Adipocyte (in vitro differentiated cells): ENCODE results near the gene CFAP299.
"Not testable (repeated sequence)": the region's sequence is repeated elsewhere in the genome, so short reads cannot be mapped to it uniquely, and the experiment has no call there.

ENCODE experiments used
- DNase-seq: peaks from one replicate; pipeline ENCODE4 v3.0.0-alpha.2; 2015; ENCODE audit warnings: low read depth
- H3K27me3 ChIP-seq: replicated peaks from 2 replicates; pipeline ENCODE4 v1.7.0; 2013; ENCODE audit warnings: mild to moderate bottlenecking, low read length, moderate library complexity; ENCODE audit not compliant: control insufficient read depth, insufficient read depth
- H3K36me3 ChIP-seq: 2 replicates; pipeline ENCODE4 v1.7.0; 2013; ENCODE audit warnings: low read length, mild to moderate bottlenecking, moderate library complexity; ENCODE audit not compliant: control insufficient read depth, insufficient read depth, severe bottlenecking
- H3K4me1 ChIP-seq: 2 replicates; pipeline ENCODE4 v1.7.0; 2013; ENCODE audit warnings: mild to moderate bottlenecking, low read length, moderate library complexity; ENCODE audit not compliant: control insufficient read depth, insufficient read depth
- H3K4me3 ChIP-seq: 2 replicates; pipeline ENCODE4 v1.7.0; 2013; ENCODE audit warnings: mild to moderate bottlenecking, low read length, moderate library complexity
- H3K9ac ChIP-seq: 2 replicates; pipeline ENCODE4 v1.7.0; 2013; ENCODE audit warnings: mild to moderate bottlenecking, low read length, moderate library complexity
- H3K9me3 ChIP-seq: 2 replicates; pipeline ENCODE4 v1.7.0; 2013; ENCODE audit warnings: mild to moderate bottlenecking, low read length, moderate library complexity; ENCODE audit not compliant: control insufficient read depth

The CFAP299 gene

DNA sequence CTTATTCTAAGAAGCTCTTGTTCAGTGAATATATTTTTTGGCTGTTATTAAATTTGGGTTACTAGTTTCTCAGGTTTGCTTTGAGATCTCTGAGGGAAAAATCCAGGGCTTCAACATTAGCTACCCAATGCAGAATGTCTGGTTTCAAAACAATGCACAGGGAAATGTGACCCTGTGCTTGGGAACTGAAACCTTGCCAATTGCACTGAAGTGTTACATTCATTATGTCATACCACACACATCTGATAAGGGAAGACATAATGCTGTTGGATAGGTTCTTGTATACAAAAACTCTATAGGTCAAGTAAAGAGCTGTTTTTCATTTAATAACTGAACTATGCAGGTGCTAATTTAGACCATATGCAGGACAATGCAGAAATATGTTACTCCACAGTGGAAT lies 349.7 kb downstream of the CFAP299 start:
- Histone ChIP-seq H3K9me3 (no peaks in the 10 kb centered on the region), H3K27me3 (no peaks in the 10 kb centered on the region), H3K4me3 (no peak overlapping the region), H3K4me1 (no peaks in the 10 kb centered on the region), H3K36me3 (no peaks in the 10 kb centered on the region), H3K9ac (no peak overlapping the region)
- DNase-seq = peak; percentile 75

DNA sequence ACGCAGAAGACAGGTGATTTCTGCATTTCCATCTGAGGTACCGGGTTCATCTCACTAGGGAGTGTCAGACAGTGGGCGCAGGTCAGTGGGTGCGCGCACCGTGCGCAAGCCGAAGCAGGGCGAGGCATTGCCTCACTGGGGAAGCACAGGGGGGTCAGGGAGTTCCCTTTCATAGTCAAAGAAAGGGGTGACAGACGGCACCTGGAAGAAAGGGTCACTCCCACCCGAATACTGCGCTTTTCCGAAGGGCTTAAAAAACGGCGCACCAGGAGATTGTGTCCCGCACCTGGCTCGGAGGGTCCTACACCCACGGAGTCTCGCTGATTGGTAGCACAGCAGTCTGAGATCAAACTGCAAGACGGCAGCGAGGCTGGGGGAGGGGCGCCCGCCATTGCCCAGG lies 352.2 kb downstream of the CFAP299 start:
- H3K4me1 ChIP-seq, H3K9ac ChIP-seq, H3K9me3 ChIP-seq, H3K4me3 ChIP-seq, H3K36me3 ChIP-seq, H3K27me3 ChIP-seq, DNase-seq: not testable (repeated sequence)

DNA sequence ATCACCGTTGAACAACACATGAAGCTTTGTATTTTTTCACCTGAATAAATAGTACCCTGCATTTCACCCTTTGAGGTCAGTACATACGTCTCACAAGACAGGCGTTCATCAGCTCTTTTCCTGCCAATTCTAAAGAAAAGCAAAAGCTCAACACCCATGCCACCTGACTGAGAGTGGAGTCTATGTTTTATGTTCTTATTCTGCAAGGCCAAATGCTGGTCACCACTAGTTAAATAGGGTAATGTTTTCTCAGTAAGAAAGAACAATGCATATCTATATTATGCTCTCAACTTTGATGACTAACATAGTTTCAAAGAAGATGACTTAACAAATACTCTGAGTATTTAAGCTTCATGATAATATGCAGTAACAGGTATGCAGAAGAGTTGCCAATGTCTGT lies 358.6 kb downstream of the CFAP299 start:
- DNase-seq = peak; percentile 19
- no peak overlapping the region for H3K9ac ChIP-seq
- H3K9me3 ChIP-seq = no peaks in the 10 kb centered on the region
- H3K4me1 ChIP-seq = no peaks in the 10 kb centered on the region
- H3K4me3 ChIP-seq = no peak overlapping the region
- H3K27me3 ChIP-seq = no peaks in the 10 kb centered on the region
- H3K36me3 ChIP-seq = no peaks in the 10 kb centered on the region

DNA sequence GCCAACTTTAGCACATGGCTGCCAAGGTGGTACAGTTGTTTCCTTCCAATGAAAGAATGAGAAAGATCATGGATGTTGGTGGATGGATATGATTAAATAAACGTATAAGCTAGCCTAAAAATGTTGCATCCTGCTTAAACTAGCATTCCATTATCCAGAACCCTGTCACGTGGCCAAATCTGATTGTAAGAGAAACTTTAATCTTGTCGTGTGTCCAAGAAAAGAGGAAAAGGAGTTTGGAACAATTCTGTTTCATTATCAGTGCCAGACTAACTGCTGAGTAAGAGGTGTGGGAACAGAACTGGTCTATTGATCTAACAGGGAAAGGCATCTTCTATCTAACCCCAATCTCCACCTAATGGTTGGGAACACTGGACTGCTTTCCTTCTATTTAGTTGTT lies 369.8 kb downstream of the CFAP299 start:
- no peaks in the 10 kb centered on the region for H3K4me1 ChIP-seq
- H3K4me3 ChIP-seq = no peak overlapping the region
- H3K27me3 ChIP-seq = no peaks in the 10 kb centered on the region
- H3K9ac ChIP-seq = no peak overlapping the region
- H3K36me3 ChIP-seq = no peaks in the 10 kb centered on the region
- DNase-seq = peak; percentile 46
- H3K9me3 ChIP-seq = no peaks in the 10 kb centered on the region

DNA sequence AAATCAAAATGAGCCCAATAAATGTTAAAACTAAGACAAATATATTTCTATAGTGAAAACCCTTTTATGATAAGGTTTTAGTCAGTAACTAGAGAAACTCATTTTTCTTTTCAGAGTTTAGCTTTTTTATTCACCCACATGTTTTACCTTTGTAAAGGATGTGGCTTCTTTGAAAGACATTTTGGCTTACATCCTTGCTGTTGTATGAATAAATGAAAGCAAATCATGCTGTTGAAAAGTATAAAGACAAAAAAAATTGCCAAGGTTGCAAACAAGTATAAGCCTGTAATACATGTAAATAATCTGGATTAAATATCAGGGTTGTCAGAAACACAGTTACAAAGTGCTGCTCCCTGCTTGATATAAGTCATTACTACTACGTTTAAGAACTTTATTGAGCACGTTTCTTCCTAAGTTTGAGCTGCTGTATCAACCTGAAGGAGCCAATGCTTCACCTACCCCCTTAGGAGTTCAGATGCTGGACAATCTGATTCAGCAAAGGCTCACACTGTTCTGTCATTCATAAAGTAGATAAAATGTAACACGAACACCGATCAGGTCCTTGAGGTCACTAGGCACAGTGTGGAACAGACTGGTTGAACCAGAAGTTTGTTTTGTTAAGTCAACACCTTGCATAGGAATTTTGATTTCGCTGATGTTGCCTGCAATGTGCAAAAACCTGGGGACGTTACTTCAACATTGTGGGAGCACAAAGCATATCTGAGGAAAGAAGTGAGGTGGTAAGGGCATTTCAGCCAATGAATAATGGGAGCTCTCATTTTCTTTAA lies 373.7 kb downstream of the CFAP299 start:
- no peaks in the 10 kb centered on the region for H3K4me1 ChIP-seq
- DNase-seq = no peak
- H3K9ac ChIP-seq = no peak overlapping the region
- H3K36me3 ChIP-seq = no peaks in the 10 kb centered on the region
- no peaks in the 10 kb centered on the region for H3K9me3 ChIP-seq
- no peak overlapping the region for H3K4me3 ChIP-seq
- H3K27me3 ChIP-seq = no peaks in the 10 kb centered on the region

DNA sequence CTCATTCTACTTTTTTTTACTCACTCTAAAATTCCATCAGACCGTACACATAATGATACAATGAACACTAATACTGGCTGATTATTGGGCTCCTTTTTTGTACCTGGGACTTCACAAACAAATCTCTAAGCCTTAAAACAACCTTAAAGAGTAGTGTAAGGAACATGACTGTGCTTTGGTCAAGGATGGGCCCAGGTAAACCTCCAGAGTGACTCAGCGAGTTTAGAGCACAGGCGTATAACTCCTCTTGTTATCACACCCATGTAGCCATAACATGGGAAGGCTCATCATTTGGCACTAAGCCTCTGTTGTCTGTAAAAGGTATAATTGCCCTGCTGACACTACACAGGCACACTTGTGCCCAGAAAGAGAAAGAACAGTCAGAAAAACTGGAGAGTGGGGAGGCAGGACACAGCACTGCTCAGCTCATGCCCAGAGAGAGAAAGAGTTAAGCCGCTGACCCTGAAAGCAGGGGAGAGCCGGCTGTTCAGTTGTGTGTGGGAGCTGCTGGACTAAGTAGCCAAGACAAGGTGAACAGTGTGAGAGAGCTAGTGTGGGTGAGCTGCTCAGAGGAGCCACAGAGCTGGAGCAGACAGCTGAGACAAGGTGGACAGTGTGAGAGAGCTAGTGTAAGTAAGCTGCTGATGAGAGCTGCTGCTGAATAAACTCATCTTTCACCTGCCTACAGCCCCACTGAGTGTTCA lies 375.4 kb downstream of the CFAP299 start:
- H3K4me3 ChIP-seq = no peak overlapping the region
- no peak overlapping the region for H3K9ac ChIP-seq
- no peaks in the 10 kb centered on the region for H3K4me1 ChIP-seq
- no peaks in the 10 kb centered on the region for H3K27me3 ChIP-seq
- H3K9me3 ChIP-seq = no peaks in the 10 kb centered on the region
- no peak for DNase-seq
- no peaks in the 10 kb centered on the region for H3K36me3 ChIP-seq

DNA sequence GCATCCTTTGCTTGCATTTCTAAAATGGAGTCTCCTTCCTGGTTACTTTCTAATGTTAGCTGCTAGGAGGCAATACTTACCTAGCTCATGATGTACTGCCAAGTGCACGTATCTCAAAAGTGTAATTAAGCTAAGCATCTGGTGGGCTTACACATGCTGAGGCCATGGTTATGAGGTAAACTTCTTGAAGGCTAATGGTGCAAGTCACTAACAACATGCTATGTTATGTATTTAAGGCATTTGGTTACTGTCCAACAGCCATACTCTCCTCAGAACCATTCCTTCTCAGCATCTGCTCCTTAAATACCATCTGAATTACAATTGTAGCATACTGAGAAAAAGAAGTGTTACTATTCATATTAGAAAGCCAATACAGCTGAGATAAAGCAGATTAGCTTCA lies 376.4 kb downstream of the CFAP299 start:
- no peaks in the 10 kb centered on the region for H3K36me3 ChIP-seq

DNA sequence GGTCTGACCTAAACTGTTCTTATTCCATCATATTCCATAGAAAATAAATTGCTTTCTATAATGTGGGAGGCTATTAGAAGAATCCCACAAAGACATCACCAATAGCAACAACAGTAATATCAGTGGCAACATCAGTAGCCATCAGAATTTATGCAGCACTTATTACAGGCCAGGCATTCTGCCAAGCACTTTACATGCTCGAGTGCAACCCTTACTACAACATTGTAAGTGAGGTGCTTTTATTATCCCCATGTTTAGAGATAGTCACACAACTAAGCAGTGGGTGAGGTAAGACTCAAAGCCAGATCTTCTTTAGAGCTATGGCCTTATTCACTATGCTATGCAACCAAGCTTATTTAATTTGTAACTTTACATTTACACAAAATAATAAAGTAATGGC lies 377.9 kb downstream of the CFAP299 start:
- no peaks in the 10 kb centered on the region for H3K4me1 ChIP-seq
- H3K4me3 ChIP-seq = no peak overlapping the region
- no peaks in the 10 kb centered on the region for H3K9me3 ChIP-seq
- no peaks in the 10 kb centered on the region for H3K36me3 ChIP-seq
- peak; percentile 13 for DNase-seq
- no peak overlapping the region for H3K9ac ChIP-seq
- no peaks in the 10 kb centered on the region for H3K27me3 ChIP-seq

More for the DNA sequence above, 376.4 kb downstream of the CFAP299 start:
- Histone ChIP-seq H3K4me1 (no peaks in the 10 kb centered on the region), H3K9ac (no peak overlapping the region), H3K9me3 (no peaks in the 10 kb centered on the region), H3K27me3 (no peaks in the 10 kb centered on the region), H3K4me3 (no peak overlapping the region)
- peak; percentile 52 for DNase-seq

DNA sequence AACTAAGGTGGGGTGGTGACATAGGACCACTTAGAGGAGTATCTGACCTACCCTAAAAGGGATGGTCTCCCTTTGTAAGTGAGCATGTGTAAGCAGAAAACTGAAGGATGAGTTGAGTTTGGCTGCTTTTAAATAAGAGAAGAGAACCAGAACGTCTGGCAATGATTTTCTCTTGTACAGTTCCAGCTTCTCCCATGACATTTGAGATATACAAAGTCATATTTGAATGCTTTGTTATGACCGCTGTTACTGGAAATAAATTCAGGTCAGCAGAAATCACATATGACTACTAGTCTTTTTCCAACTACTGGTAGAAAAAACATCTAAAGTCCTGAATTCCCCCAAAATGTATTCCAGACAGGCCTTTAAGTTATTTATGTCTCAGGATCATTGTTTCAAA lies 381.7 kb downstream of the CFAP299 start:
- no peak for DNase-seq

DNA sequence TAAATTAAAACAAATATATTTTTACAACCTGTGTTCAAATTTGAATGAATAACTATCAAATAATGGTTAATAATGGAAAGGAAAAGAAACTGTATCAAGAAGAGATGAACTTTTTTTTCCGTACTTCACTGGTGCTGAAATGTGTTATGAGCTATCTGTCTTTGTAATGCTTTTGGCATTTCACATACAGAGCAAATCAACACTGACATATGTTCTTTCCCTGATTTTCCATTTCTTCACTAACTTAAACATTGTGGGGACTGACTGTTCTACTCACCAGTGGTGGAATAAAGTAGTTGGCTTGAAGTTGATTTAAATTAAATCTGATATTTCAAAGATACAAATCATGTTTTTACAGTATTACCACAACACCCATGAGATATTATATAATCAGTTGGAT lies 390.9 kb downstream of the CFAP299 start:
- Histone ChIP-seq H3K9me3 (peaks cover 5% of the 10 kb centered on the region), H3K27me3 (no peaks in the 10 kb centered on the region), H3K9ac (no peak overlapping the region), H3K36me3 (no peaks in the 10 kb centered on the region), H3K4me1 (no peaks in the 10 kb centered on the region), H3K4me3 (no peak overlapping the region)
- peak; percentile 22 for DNase-seq

More for the DNA sequence above, 381.7 kb downstream of the CFAP299 start:
- Histone ChIP-seq H3K27me3 (no peaks in the 10 kb centered on the region), H3K36me3 (no peaks in the 10 kb centered on the region), H3K9ac (no peak overlapping the region), H3K9me3 (peaks cover 23% of the 10 kb centered on the region), H3K4me1 (no peaks in the 10 kb centered on the region), H3K4me3 (no peak overlapping the region)

DNA sequence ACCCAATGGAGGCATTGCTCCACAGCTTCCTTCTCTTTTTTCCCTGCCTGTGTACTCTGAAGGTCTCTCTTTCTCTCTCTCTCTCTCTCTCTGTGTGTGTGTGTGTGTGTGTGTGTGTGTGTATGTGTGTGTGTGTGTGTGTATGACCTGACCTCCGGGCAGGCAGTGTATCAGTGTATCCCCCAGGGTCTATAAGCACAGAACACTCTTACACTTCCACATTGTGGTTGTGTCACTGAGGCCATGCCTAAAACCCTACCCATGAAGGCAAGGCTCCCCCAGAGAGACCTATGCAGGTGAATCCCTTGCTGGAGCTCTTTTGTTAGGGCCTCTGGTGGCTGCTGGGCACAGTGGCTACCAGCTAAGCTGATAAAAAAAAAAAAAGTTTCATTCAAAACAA lies 394.6 kb downstream of the CFAP299 start:
- no peak overlapping the region for H3K9ac ChIP-seq
- H3K36me3 ChIP-seq = no peaks in the 10 kb centered on the region
- DNase-seq = no peak
- no peaks in the 10 kb centered on the region for H3K4me1 ChIP-seq
- no peaks in the 10 kb centered on the region for H3K27me3 ChIP-seq
- no peaks in the 10 kb centered on the region for H3K9me3 ChIP-seq
- H3K4me3 ChIP-seq = no peak overlapping the region
